ENCODE results near the gene PTPDC1. TPM values are rescaled to one million over a fixed set of nuclear protein-coding genes. Genes with fewer than 3 reads are reported as not detected.

The PTPDC1 gene
- total RNA-seq, 4 donors from 2014 or later: 5.9 to 21.6 (median 14.9) TPM

DNA sequence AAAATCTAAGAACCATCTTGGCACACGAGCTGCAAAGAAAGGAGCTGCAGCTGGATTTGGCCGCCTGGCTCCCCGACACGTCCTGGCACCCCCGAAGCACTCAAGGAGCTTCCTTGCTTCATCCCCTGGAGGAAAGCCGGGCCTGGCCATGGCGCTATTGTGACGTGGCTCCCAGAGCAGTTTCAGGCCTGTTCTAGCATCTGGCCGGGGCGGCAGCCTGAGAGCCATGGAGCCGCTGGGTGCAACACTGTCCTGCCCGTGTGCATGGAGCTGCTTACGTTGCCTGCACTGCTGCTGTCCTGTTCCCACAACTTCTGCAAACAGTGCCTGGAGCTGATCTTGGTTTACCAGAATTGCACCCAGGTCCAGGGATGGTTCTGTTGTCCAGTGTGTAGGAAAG, 63.5 kb downstream of the PTPDC1 start:
- DNase-seq: no peak
- TF ChIP-seq POLR2A (IDR thresholded peaks at IDR 0.05): no peak
- TF ChIP-seq CTCF (IDR thresholded peaks at IDR 0.05): no peak
- Histone ChIP-seq H3K27ac (no peak overlapping the region), H3K4me3 (no peak overlapping the region), H3K36me3 (no peaks in the 10 kb centered on the region), H3K27me3 (no peaks in the 10 kb centered on the region), H3K4me1 (no peaks in the 10 kb centered on the region), H3K9me3 (no peaks in the 10 kb centered on the region)
- intact Hi-C loops (cut with DNase I; ENCODE audit: low total_unique reads): no loop called here

- no peak for TF ChIP-seq POLR2A (IDR thresholded peaks at IDR 0.05)
- TF ChIP-seq CTCF (IDR thresholded peaks at IDR 0.05): no peak
- H3K27me3 ChIP-seq: no peaks in the 10 kb centered on the region
- intact Hi-C loops (cut with DNase I; ENCODE audit: low total_unique reads): no loop called here
These were observed 64.2 kb downstream of the PTPDC1 start for GRCh38 chr9:94148419-94148818.

GRCh38 chr9:94149696-94150095, 65.4 kb downstream of the PTPDC1 start:
- no peaks in the 10 kb centered on the region for H3K27me3 ChIP-seq
- intact Hi-C loops (cut with DNase I; ENCODE audit: low total_unique reads): no loop called here
- H3K27ac ChIP-seq: no peak overlapping the region
- no peak for DNase-seq
- no peaks in the 10 kb centered on the region for H3K36me3 ChIP-seq
- H3K4me1 ChIP-seq: no peaks in the 10 kb centered on the region
- H3K4me3 ChIP-seq: no peak overlapping the region
- TF ChIP-seq CTCF (IDR thresholded peaks at IDR 0.05) (no peak), POLR2A (IDR thresholded peaks at IDR 0.05) (no peak)
- H3K9me3 ChIP-seq: no peaks in the 10 kb centered on the region

More at GRCh38 chr9:94148419-94148818, 64.2 kb downstream of the PTPDC1 start:
- H3K36me3 ChIP-seq: no peaks in the 10 kb centered on the region
- DNase-seq: no peak
- no peak overlapping the region for H3K4me3 ChIP-seq
- H3K4me1 ChIP-seq: no peaks in the 10 kb centered on the region
- H3K9me3 ChIP-seq: no peaks in the 10 kb centered on the region
- no peak overlapping the region for H3K27ac ChIP-seq

DNA sequence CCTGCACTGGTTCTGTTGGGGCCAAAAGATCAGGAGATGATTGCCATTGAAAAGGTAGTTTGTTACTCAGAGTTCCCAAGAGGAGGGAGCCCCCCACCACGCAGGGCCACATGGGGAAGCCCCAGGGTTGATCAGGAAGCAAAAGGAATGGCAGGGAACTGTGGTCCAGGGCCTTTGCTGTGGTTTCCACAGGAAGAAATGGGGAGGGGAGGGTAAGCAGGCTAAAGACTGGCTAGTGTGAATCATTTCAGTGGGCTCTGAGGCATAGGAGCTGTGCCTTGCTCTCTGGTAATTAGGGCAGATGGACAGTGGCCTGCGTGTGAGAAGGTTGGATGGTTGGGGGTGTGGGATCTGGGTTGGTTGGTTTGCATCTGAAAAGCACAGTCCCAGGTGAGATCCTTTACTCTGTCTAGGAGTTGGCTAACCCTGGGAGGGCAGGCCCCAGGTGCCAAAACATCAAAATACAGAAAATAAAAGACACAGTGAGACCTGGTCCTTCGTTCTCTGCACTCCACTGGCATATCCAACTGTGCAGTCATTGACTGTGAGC, 66.1 kb downstream of the PTPDC1 start:
- DNase-seq: no peak
- no peaks in the 10 kb centered on the region for H3K9me3 ChIP-seq
- H3K27me3 ChIP-seq: no peaks in the 10 kb centered on the region
- H3K4me1 ChIP-seq: no peaks in the 10 kb centered on the region
- no peak overlapping the region for H3K27ac ChIP-seq
- TF ChIP-seq CTCF (IDR thresholded peaks at IDR 0.05) (no peak), POLR2A (IDR thresholded peaks at IDR 0.05) (no peak)
- no peaks in the 10 kb centered on the region for H3K36me3 ChIP-seq
- intact Hi-C loops (cut with DNase I; ENCODE audit: low total_unique reads): no loop called here
- no peak overlapping the region for H3K4me3 ChIP-seq

GRCh38 chr9:94150890-94151650, 66.8 kb downstream of the PTPDC1 start:
- no peak for DNase-seq
- H3K4me3 ChIP-seq: no peak overlapping the region
- H3K36me3 ChIP-seq: no peaks in the 10 kb centered on the region
- peak overlapping the region in 1 of 2 donors; percentile 54 for H3K27ac ChIP-seq
- intact Hi-C loops (cut with DNase I; ENCODE audit: low total_unique reads): no loop called here
- H3K9me3 ChIP-seq: no peaks in the 10 kb centered on the region
- no peaks in the 10 kb centered on the region for H3K4me1 ChIP-seq
- no peak for TF ChIP-seq POLR2A (IDR thresholded peaks at IDR 0.05)
- no peak for TF ChIP-seq CTCF (IDR thresholded peaks at IDR 0.05)
- H3K27me3 ChIP-seq: no peaks in the 10 kb centered on the region
